ENCODE measurements around the gene AP1B1.

AP1B1 gene

DNA sequence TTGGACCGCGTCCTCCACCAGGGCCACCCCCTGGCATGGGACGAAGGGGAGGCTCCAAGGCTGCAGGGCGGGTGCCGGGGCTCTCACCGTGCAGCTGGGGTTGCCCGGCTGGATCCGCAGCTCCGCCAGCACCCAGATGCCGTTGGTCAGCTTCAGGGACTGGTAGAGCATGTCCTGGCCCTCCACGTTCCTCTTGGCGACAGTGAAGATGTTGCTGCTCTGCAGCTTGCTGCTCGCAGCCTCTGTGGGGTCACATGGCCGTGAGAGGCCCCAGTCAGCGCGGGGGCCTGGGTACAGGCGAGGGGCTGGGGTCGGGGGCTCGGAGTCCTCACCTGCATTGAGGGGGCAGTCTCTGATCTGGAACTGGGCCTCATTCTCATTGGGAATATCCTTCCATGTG lies 58.1 kb downstream of the AP1B1 start:
- no peak for DNase-seq

DNA sequence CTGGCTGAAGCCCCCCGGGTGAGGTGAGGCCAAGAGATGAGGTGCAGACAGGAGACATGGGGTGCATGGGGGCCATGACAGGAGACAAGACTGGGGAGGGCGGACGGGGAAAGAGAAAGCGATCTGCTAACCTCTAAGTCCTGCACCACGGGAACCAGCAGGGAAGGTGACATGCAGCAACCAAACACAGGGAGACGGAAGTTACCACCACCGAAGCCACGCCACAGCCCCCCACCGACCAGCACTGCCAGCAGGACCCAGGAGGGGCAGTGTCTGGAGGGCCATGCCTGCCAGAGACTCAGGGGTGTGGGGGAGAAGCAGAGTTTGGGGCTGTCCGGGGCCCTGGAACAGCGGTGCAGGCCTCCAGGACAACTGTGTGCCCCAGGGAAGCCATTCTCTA lies 58.8 kb downstream of the AP1B1 start:
- no peak for DNase-seq

DNA sequence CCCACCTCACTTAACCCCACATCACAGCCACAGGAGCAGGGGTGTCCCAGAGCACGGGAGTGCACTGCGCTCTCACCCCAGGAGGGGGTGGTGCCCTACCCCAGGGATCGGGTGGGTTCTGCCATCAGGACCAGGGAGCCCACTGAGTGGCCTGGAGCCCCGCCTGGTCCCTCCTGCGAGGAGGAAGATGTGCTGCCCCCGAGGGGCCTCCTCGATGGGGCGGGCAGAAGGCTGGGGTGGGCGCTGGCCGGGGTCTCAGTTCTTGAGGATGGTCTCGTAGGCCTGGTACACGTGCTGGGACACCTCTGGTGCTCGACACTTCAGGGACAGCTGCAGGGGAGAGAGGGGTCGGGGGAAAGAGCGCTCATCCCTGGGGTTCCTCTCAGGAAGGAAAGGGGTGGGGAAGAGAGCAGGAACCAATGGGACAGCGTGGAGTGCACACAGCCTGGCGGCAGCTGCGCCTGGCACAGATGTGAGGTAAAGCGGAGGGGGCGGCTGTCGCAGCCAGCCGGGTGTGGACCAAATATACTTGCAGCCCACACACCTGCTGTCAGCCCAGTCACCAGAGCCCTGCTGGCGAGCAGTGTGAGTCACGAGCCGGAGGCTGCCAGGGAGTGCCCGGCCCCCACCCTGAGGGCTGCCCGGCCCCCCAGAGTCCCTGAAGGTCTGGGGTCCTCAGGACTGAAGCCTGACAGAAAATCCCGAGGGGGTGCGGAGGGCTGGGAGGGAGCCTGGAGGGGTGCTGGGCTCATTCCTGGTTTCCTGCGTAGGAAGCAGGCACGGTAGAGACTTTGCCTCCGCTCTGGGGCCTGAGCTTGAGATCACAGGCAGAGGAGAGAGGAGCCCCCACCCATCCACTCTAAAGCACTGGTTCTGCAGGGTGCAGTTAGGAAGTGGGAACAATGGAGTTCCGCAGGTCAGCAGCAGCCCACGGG lies 59.5 kb downstream of the AP1B1 start:
- peak; percentile 70 for DNase-seq

DNA sequence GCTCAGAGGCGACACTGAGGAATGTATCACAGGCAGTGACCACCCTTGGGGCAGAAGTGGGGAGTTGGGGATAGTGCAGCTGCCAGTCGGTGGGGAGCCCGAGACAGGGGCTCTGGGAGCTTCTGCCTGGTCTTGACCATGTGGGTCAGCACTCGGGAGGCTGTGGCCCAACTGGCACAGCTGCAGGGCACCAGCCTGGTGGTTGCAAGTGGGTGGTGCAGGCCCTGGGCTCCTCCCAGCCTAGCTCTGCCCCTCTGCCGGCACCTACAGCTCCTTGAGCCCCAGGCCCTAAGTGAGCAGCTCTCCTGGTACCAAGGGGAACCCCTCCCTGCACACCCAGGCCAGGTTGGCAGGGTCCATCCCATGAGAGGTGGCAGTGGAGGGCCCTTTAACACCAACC lies 60.3 kb downstream of the AP1B1 start:
- DNase-seq: no peak

DNA sequence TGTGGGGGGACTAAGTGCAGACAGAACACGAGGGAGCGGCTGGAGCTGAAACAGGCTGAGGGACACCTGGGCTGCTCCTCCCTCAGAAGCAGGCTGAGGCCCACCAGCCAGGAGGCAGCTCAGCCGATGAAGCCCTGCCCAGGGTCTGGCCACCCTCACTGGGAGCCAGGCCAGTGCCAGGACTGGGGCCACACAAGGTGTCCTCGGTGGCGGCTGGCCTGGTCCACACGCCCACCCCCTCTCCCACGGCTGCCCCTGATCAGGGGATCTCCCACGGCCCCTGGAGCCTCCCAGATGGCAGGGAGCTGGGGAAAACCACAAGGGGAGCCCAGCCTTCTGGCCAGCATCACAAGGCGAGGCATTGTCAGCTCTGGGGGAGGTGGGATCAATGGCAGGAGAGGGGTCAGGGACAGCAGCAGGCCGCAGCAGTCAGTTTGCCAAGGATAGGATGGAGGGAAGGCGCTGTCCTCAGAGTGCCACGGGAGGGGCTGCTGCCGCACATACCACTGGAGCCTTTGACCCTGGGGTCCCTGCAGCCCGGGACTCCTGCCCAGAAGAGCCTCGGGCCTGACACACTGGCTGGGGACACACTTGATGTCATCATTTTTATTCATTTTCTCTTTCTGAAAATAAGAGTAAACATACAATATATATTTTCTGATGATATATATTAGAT lies 61.1 kb downstream of the AP1B1 start:
- no peak for DNase-seq

DNA sequence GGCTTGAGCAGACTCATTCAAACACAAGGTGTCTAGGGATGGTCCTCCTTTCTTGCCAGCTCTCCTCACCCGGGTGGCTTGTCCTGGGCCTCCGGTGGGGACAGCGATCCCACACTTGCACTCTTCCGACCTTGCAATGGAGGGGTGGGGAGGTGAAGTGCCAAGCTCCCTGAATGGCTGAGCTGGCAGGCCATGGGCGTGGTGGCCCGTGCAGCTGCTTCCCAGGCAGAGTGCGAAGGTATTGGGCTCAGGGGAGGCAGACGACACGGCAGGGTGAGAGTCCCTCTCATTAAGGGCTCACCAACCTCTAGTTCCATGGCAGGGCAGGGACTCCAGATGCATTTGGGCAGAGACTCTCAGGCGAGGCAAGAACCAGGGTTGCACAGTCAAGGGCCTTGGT lies 61.9 kb downstream of the AP1B1 start:
- no peak for DNase-seq

DNA sequence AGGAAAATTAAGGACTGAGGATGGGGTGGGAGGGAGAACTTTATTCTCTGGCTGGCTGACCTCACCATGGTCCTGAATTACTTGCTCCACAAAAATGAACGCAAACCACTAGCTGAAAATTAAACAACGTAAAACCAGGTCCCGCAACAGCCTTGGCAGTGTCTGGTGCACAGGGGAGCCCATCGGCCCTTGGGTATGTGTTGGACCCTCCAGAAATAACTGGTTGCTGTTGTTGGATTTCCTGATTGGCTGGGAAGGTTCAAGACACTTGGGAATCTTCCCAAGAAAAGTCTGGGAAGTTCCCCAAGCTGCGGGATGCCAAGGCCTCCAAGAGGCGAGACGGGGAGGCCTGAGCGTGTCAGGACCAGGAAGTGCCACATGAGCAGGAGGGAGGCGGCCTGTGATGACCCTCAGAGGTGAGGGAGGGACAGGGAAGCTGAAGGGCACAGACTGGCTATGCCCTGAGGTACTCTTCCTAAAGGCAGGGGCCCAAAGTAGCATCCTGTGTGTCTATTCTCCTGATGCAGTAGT lies 62.5 kb downstream of the AP1B1 start:
- DNase-seq: no peak

DNA sequence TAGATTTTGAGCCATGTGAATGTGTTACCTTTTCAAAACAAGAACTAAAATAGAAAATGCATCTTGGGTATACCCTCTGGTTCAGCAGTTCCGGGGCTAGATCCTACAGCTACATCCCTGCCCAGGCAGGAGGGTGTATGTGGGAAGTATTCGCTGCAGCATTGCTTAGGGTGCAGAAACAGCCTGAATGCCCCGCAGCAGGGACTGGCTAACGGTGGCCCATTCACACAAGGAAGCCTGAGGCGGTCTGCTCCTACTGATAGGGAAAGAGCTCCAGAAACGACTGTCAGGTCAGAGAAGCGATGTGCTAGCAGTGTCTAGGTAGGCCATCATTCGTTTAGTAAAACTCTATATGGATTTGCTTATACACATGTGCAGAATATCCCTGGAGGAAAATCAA lies 63.0 kb downstream of the AP1B1 start:
- DNase-seq: no peak

DNA sequence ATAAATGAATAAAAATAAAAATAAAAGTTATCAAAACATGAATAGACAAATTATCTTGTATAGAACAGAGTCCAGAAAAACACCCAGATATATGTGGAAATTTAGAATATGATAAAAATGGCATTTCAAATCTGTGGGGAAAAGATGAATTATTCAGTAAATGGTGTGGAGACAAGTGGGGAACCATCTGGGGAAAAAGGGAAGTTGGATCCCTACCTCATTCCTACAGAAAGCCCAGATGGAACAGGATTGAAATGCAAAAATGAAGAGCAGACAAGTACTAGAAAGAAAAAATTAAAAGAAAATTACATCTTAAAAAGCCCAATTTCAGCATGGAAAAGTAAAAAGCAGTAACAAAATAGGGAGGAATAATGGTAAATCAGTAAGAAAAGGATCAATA lies 64.7 kb downstream of the AP1B1 start:
- DNase-seq: no peak

DNA sequence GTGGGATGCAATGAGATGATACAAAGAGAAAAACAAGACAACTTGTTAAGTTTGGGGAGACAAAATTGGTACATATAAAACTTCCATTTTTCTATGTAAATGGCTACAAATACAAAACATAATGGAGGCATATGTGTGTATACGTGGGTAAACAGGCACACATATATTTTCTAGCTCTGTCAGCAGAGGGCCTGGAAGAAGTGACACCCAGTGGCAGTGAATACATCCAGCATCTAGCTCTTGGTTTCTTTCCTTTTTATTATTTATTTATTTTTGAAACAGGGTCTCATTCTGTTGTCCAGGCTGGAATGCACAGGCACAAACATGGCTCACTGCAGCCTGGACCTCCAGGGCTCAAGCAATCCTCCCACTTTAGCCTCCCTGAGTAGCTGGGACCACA lies 67.8 kb downstream of the AP1B1 start:
- peak; percentile 23 for DNase-seq

DNA sequence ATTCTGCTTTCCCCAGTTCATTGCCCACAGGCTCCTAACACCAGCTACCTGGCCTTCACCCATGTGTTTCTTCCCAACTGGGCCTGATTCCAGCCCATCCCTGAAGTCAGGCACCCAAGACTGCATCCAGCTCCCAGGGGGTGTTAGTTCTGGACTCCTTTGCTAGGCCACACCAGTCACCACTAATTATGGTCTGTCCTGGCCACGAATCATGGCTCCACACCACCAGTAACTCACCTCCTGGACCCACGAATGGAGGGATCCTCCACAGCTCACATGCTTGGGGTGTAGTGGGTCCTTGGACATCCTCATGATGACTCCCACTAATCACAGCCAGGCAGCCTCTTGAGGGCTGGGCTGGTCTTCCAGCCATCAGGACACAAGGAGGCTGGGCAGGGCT lies 69.3 kb downstream of the AP1B1 start:
- no peak for DNase-seq

DNA sequence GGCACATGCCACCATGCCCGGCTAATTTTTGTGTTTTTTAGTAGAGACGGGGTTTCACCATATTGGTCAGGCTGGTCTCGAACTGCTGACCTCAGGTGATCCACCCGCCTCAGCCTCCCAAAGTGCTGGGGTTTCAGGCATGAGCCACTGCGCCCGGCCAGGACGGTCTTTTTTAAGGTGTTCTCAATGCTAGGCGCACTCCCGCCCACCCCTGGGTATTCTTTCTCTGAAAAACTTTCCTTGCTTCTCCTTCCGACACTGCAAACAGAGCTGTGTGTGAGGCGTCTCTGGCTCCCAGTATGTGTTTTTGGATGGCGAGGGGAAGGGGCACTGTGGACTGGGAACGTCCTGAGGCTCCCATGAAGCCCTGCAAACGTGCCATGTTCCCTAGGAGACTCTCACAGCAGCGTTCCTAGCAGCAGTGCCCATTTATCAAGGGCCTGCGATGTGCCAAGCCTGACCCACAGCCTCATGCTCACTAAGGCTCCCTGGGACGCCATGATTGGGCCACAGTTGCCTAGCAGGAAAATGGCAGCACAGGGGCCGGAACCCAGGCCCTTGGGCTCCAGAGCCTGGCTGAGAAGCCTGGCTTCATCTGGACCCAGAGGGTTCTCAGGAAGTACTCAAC lies 70.4 kb downstream of the AP1B1 start:
- DNase-seq: no peak

DNA sequence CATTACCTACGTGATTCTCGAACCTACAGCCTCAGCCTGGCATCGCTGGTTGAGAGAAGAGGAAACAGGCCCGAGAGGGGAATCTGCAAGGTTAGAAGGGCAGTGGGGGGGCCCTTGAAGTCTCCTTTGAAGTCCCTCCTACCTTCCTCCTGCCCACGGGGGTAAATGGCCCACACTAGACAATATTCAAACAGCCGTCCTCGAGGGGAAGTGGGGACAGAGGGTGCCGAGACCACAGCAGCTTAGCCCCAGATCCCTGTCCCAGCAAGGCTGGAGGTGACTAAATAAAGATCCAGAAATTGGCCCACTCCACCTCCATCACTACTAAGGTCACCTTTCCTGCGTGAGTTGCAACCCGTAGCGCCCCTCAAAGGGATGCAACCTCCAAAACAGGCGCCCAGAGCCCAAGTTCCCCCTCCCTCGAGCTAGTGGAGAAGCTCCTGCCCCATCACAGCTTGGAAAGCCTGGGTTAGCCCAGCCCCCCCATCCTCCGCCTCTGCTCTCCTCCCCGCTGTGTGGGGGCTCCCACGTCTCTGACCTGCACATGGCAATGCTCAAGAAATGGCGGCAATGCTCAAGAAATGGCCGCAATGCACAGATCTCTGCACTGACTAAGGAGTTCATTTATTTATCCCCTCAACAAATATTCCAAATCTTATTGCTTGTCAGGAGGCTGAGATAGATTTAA lies 72.1 kb downstream of the AP1B1 start:
- DNase-seq: no peak

DNA sequence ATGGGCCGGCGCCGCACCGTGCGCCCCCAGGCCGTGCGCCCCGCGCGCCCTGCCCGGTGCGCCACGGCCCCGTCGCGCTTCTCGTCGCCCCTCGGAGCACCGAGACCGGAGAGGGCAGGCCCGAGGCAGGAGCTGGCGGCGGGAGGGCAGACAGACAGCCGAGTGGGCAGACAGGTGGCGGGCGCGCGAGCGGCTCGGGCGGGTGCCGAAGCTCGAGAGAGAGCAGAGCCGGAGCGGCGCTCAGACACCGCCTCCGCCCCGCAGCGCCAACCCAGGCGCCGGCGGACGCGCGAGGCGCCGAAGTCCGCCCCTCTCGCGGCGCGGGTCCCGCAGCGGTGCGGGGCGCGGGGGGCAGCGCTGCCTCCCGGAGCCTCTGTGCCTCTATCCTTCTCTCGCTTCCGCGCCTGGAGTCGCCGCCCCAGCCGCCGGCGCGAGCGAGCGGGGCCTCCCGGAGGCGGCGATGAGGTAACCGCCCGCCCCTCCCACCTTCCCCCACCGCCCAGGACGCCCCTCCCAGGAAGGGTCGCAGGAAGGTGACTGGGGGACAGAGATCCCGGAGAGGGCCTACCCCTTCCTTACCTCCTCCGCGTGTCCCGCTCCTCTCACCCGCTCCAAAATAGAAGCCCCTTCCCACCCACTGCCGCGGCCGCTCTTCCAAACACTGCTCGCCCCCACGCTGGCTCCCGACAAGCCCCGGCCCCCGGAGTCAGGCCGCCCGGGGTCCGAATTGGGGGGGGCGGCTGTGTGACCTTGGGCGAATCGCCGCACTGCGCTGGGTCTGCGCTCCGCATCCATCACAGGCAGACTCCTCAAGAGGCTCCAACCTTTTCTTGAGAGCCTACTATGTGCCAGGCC lies 72.9 kb downstream of the AP1B1 start, which contains the start of gene RASL10A:
Gene RASL10A, minus strand, starts transcription at position 412 of the 855 bp plus-strand sequence. CDS start 451 bp downstream, outside the sequence.
- no peak for DNase-seq

DNA sequence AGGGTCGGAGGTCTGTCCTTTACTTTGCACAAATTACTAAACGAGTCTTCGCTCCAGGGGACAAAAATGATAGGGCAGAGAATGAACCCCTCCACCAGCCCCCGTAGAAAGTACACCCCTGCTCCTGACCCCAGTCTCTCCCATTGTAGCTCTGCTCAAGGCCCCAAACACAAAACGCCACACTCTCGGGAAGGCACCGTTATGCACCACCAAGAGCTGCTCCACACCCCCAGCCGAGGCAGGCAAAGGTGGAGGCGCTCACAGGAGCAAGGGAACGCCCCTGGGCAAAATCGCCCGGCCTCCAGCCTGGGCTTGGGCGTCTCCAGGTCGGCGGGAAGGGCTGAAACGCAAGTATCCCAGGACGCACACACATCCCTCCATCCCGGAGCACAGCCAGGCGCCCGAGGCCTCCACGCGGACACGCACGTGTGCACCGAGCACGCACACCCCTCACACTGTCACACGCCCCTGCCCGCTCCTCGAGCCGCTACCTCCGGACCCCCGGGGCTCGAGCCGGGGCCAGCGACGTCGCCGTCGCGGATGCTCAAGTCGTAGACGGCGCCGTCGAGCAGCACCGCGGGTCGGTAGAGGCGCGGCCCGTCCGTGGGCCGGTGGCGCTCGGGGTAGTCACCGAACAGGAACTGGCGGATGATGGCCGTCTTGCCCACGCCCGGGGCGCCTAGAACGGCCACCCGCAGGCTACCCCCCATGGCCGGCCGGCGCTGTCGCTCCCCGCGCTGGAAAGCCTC lies 73.7 kb downstream of the AP1B1 start:
- no peak for DNase-seq

DNA sequence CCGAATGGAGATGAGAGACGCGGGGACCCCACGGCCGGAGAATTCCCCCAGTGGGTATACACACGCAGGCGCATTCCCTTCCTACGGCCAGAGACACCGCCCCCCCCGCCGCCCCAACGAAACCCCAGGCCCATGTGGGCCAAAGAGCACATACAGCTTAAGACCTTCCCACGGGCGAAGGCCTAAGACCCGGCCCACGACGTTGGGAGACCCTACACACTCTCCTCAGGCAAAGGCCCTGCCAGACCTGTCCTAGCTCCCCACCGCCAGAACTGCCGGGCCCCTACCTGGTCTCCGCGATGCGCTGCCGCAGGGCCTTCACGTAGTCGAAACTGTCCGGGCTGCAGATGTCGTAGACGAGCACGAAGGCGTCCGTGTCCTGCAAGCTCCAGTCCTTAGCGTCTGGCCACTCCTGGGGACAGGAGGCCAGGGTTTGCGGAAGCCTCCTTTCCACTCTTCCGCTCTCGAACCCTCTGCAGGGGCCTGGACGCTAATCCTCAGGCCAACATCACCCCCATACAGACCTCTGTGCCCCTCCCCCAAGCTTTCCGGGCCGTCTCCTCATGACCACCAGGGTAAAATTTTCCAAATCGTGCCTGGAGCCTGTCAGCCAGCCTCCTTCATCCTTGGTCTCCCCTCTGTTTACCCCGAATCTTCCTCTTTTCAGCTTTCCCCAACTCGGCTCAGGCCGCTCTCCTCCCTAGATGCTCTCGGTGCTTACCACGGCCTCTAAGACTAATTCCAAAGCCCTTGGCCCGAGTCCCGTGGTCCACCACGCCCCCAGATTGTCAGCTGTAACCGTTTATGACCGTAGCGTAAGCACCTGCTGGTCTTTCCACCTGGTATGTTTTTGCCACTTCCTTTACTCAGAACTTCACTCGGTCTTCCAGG lies 74.5 kb downstream of the AP1B1 start:
- DNase-seq: no peak

DNA sequence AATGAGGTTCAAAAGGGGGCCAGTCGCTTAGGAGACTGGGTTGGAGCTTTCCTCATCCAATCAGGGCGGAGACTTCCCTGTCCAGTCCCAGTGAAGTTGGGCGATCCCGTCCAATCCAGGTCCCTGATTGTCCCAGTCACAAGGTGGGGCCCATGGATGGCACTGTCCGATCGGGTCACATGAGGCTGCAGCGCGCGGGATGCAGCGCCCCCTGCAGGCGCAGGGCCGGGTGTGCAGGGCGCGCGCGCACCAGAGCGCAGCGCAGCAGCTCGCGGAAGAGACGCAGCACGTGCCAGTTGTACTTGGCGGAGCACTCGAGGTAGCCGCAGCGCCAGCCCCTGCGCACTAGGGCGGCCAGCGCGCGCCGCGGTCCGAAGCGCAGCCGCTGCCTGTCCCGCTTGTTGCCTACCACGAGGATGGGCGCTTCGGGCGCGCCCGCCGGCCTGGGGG lies 75.2 kb downstream of the AP1B1 start:
- no peak for DNase-seq

DNA sequence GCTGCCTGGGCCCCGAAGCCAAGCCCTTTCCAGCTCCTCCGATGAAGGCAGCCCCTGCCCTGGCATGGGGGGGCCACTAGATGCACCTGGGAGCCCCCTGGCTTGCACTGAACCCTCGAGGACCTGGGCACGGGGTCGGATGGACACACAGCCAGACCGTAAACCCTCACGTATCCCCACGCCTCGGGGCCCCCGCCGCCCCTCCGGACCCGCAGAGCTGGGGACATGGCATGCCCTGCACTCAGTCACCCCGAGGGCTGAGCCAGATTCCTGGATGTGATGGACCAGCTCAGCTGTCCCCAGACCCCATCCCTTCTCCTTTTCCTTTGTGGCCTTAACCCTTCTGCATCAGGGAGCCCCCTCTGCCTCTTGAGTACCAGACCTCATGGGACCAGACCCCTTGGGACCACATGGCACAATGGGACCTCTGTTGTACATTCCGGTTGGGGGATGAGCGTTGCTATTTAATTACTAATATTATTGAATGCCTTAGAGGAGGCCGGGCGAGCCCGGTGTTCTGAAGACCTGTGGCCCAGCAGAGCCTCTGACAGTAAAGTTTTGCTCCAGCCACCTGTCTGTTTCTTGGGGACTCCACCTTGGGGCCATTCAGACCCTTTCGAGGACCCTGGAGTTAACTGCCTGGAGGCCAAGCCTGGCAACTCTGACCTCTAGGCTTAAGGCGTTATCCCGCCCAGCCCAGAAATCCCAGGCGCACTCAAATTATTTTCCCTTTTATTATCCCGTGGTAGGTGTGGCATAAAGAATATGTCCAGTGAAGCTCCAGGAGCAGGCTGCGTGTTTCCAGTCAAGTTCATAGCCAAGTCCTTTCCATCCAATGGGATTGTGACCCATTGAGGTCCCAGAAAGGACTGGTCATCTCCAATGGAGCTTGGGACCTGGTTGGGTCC lies 75.9 kb downstream of the AP1B1 start:
- DNase-seq: no peak

Data from DMS 273 treated with DMSO at 0.1 percent for 48 hours (cell line).